CD14-positive monocyte (primary cell): ENCODE results near the gene SNRNP35. TPM values are rescaled to one million over a fixed set of nuclear protein-coding genes. Genes with fewer than 3 reads are reported as not detected.
A peak's percentile ranks its signal among the peaks of the same experiment; 100 is the strongest.
"Not testable (repeated sequence)": the region's sequence is repeated elsewhere in the genome, so short reads cannot be mapped to it uniquely, and the experiment has no call there.

Source experiments
- DNase-seq, 3 donors: peaks; one replicate each; pipeline ENCODE4 v3.0.0-alpha.2; 2011 to 2022
- H2AFZ ChIP-seq: 2 replicates; pipeline ENCODE4 v1.6.0; 2012; ENCODE audit warnings: mild to moderate bottlenecking, low read depth, low read length, inconsistent platforms; ENCODE audit not compliant: insufficient read depth, poor library complexity, severe bottlenecking
- H3K27ac ChIP-seq, 2 donors: 1 replicate in 1 of 2; 2 replicates in 1 of 2; pipeline ENCODE4 v1.5.1; 2012 to 2013; ENCODE audit warnings: low read length in 2 of 2, control low read depth in 1 of 2, inconsistent platforms in 1 of 2, low read depth in 1 of 2, mild to moderate bottlenecking in 1 of 2
- H3K27me3 ChIP-seq, 2 donors: one replicate each; pipeline versions ENCODE4 v1.6.0 to v1.6.1; 2011 to 2013; ENCODE audit warnings: low read length in 2 of 2; ENCODE audit not compliant: control insufficient read depth in 2 of 2, insufficient read depth in 2 of 2
- H3K36me3 ChIP-seq, 2 donors: replicated peaks in 1 of 2; 1 replicate in 1 of 2; 2 replicates in 1 of 2; pipeline versions ENCODE4 v1.5.1 to v1.6.1; 2012 to 2013; ENCODE audit warnings: low read length in 2 of 2, control low read depth in 1 of 2, inconsistent platforms in 1 of 2, mild to moderate bottlenecking in 1 of 2; ENCODE audit not compliant: insufficient read depth in 2 of 2, control insufficient read depth in 1 of 2
- H3K4me1 ChIP-seq, 2 donors: 1 replicate in 1 of 2; 2 replicates in 1 of 2; pipeline versions ENCODE4 v1.5.1 to v1.6.1; 2012 to 2013; ENCODE audit warnings: low read length in 2 of 2, control low read depth in 1 of 2, inconsistent platforms in 1 of 2, mild to moderate bottlenecking in 1 of 2, moderate library complexity in 1 of 2; ENCODE audit not compliant: insufficient read depth in 2 of 2, control insufficient read depth in 1 of 2
- H3K4me2 ChIP-seq: replicated peaks from 2 replicates; pipeline ENCODE3; 2012; ENCODE audit warnings: low read length, moderate library complexity, mild to moderate bottlenecking; ENCODE audit not compliant: poor library complexity, severe bottlenecking; ENCODE audit errors: extremely low read depth
- H3K4me3 ChIP-seq, 3 experiments: fragments of 200-600 bp in 1 of 3; sonication (generic) in 1 of 3; replicated peaks in 1 of 3; 1 replicate in 2 of 3; 2 replicates in 1 of 3; pipeline ENCODE4 v1.5.1; 2011 to 2013; ENCODE audit warnings: low read length in 3 of 3, mild to moderate bottlenecking in 3 of 3, control low read depth in 2 of 3, low read depth in 2 of 3, inconsistent platforms in 1 of 3, moderate library complexity in 1 of 3
- H3K79me2 ChIP-seq: 2 replicates; pipeline ENCODE4 v1.6.0; 2012; ENCODE audit warnings: mild to moderate bottlenecking, control low read depth, inconsistent platforms, low read length, moderate library complexity; ENCODE audit not compliant: insufficient read depth
- H3K9ac ChIP-seq: 2 replicates; pipeline ENCODE4 v1.6.0; 2017; ENCODE audit warnings: low read length, mild to moderate bottlenecking; ENCODE audit not compliant: insufficient read depth, poor library complexity, severe bottlenecking
- H3K9me3 ChIP-seq, 2 donors: replicated peaks in 1 of 2; 1 replicate in 1 of 2; 2 replicates in 1 of 2; pipeline versions ENCODE4 v1.5.1 to v1.6.1; 2012 to 2013; ENCODE audit warnings: low read length in 2 of 2, control low read depth in 1 of 2; ENCODE audit not compliant: control insufficient read depth in 1 of 2, insufficient read depth in 1 of 2
- H4K20me1 ChIP-seq: 2 replicates; pipeline ENCODE4 v1.6.0; 2012; ENCODE audit warnings: mild to moderate bottlenecking, low read length, control low read depth, moderate library complexity; ENCODE audit not compliant: insufficient read depth
- H3K27ac Mint-ChIP-seq, 7 donors: one replicate each; pipeline ENCODE4 v1.8.0; 2020; ENCODE audit warnings: mild to moderate bottlenecking in 7 of 7, mixed read lengths in 7 of 7, moderate library complexity in 6 of 7, inconsistent platforms in 2 of 7
- H3K27me3 Mint-ChIP-seq, 3 donors: one replicate each; pipeline ENCODE4 v1.8.0; 2021 to 2022; ENCODE audit warnings: low read depth in 3 of 3, mild to moderate bottlenecking in 3 of 3, mixed read lengths in 3 of 3, moderate library complexity in 3 of 3, inconsistent platforms in 1 of 3
- H3K36me3 Mint-ChIP-seq, 2 donors: one replicate each; pipeline ENCODE4 v1.8.0; 2020; ENCODE audit warnings: mixed read lengths in 2 of 2, inconsistent platforms in 1 of 2, mild to moderate bottlenecking in 1 of 2
- H3K4me1 Mint-ChIP-seq: one replicate; pipeline ENCODE4 v1.8.0; 2020; ENCODE audit warnings: mild to moderate bottlenecking, mixed read lengths
- H3K4me3 Mint-ChIP-seq, 2 donors: one replicate each; pipeline ENCODE4 v1.8.0; 2020; ENCODE audit warnings: mild to moderate bottlenecking in 2 of 2, mixed read lengths in 2 of 2, moderate library complexity in 1 of 2
- H3K9me3 Mint-ChIP-seq, 7 donors: one replicate each; pipeline ENCODE4 v1.8.0; 2020 to 2022; ENCODE audit warnings: mixed read lengths in 7 of 7, mild to moderate bottlenecking in 6 of 7, moderate library complexity in 6 of 7, inconsistent platforms in 2 of 7
- CTCF ChIP-seq: fragments of 200-600 bp; IDR thresholded peaks from one replicate; pipeline ENCODE4 v1.8.0; 2022; ENCODE audit warnings: antibody characterized with exemption, mild to moderate bottlenecking
- WGBS: methylation state at CpG from one replicate; pipeline ENCODE4 v1.1.5; 2013; ENCODE audit warnings: missing lambda C conversion rate; ENCODE audit not compliant: insufficient coverage; 5-methylcytosine and 5-hydroxymethylcytosine counted together
- intact Hi-C, 2 donors: fragments of 100-400 bp; cut with micrococcal nuclease; formaldehyde crosslinking; loops; one replicate each; pipeline versions ENCODE4 v1.15.0 to v1.15.1; 2023
- polyA minus RNA-seq: library from RNA; depleted of rRNA, polyadenylated mRNA; stranded (reverse); fragments of >200 nt; gene quantifications from 2 replicates; pipeline ENCODE4 v1.2.3, GENCODE V29; 2012
- polyA plus RNA-seq, 3 donors: library from polyadenylated mRNA; depleted of rRNA in 1 of 3; unstranded in 2 of 3; stranded (reverse) in 1 of 3; fragments of 300-500 nt in 2 of 3; fragments of >200 nt in 1 of 3; fragmentation: Illumina TruSeq in 2 of 3; gene quantifications; 1 replicate in 2 of 3; 2 replicates in 1 of 3; pipeline ENCODE4 v1.2.3, GENCODE V29; 2012 to 2021
- total RNA-seq, 12 experiments: library from RNA in 1 of 12; stranded (reverse) in 1 of 12; fragments of 120-200 nt in 1 of 12; gene quantifications; one replicate each; pipeline ENCODE4 v1.2.4 and lab custom pipeline; 2013 to 2026; ENCODE audit warnings: mixed read lengths in 6 of 12, inconsistent platforms in 1 of 12

The SNRNP35 gene
- 26.0 TPM for total RNA-seq (2013)
- 10 to 100 TPM; 13.4 to 19.5 (median 16.7) TPM for polyA plus RNA-seq
- polyA minus RNA-seq = 8.9 and 11.1 TPM in 2 replicates
- total RNA-seq (lab: John Stamatoyannopoulos, UW) = 2.1 to 11.9 (median 5.8) reads per million in 11 experiments

- Mint-ChIP-seq H3K9me3 (no peaks in the 10 kb centered on the region), H3K36me3 (peaks cover 7 to 12% of the 10 kb centered on the region in 2 donors), H3K4me1 (peaks cover 20% of the 10 kb centered on the region), H3K27ac (peak within 1 kb of the TSS; percentile 99 to 100 (median 100)), H3K4me3 (peak within 1 kb of the TSS; percentile 97 to 99), H3K27me3 (no peaks in the 10 kb centered on the region)
- peak within 1 kb of the TSS; percentile 96 for H3K9ac ChIP-seq
- H2AFZ ChIP-seq = peak within 1 kb of the TSS; percentile 99
- peaks cover 16 to 18% of the 10 kb centered on the region in 2 donors for H3K4me1 ChIP-seq
- H3K4me2 ChIP-seq = peak within 1 kb of the TSS; percentile 80
- peak within 1 kb of the TSS; percentile 56 to 98 (median 74) for H3K4me3 ChIP-seq
- no peaks in the 10 kb centered on the region for H3K9me3 ChIP-seq
- H4K20me1 ChIP-seq = peaks cover 10% of the 10 kb centered on the region
- no peak for TF ChIP-seq CTCF
- intact Hi-C loops = loop anchor here in 1 of 2 donors (5.0 kb wide), 2 partner anchors 76 to 124 kb away; partner anchors contain the start of genes KMT5A and TMED2
- no peaks in the 10 kb centered on the region for H3K27me3 ChIP-seq
- peak; percentile 73 to 76 (median 74) for DNase-seq
- peaks cover 0 to 4% of the 10 kb centered on the region in 2 donors for H3K36me3 ChIP-seq
- under 1% methylated on average over 38 of the region's 48 CpGs for WGBS
- peak within 1 kb of the TSS; percentile 97 to 99 for H3K27ac ChIP-seq
- H3K79me2 ChIP-seq = peaks cover 47% of the 10 kb centered on the region
These were observed at the start of gene SNRNP35 for GRCh38 chr12:123457980-123458779. TSS of gene SNRNP35 (plus strand) at chr12:123458139. CDS start at chr12:123465541, 7,402 bp downstream.

- H3K4me1 ChIP-seq = peaks cover 0 to 15% of the 10 kb centered on the region in 2 donors
- H3K36me3 ChIP-seq = peaks cover 53 to 72% of the 10 kb centered on the region in 2 donors
- H3K27ac ChIP-seq, H3K9me3 Mint-ChIP-seq, DNase-seq, H3K9me3 ChIP-seq, H2AFZ ChIP-seq, H3K27me3 Mint-ChIP-seq, intact Hi-C loops, H3K79me2 ChIP-seq, H3K4me3 ChIP-seq, H3K4me2 ChIP-seq, H3K4me1 Mint-ChIP-seq, H3K9ac ChIP-seq, H3K4me3 Mint-ChIP-seq, H3K27me3 ChIP-seq: not testable (repeated sequence)
- peaks cover 48 to 81% of the 10 kb centered on the region in 2 donors for H3K36me3 Mint-ChIP-seq
- 100% methylated on average over 2 of the region's 7 CpGs for WGBS
- peak overlapping the region in 1 of 7 donors; percentile 40 for H3K27ac Mint-ChIP-seq
- H4K20me1 ChIP-seq = peaks cover 55% of the 10 kb centered on the region
These were observed 49.3 kb upstream of the SNRNP35 start for GRCh38 chr12:123408619-123409018.

GRCh38 chr12:123409284-123410040 lies 48.5 kb upstream of the SNRNP35 start:
- 100% methylated on average over 5 of the region's 11 CpGs for WGBS
- H3K4me3 ChIP-seq, H3K9me3 Mint-ChIP-seq, H3K9ac ChIP-seq, H2AFZ ChIP-seq, H3K9me3 ChIP-seq, H3K79me2 ChIP-seq, DNase-seq, H3K27ac ChIP-seq, H3K27me3 ChIP-seq, H3K4me3 Mint-ChIP-seq, H3K27me3 Mint-ChIP-seq, H3K4me1 Mint-ChIP-seq, H3K4me2 ChIP-seq: not testable (repeated sequence)
- peaks cover 45 to 68% of the 10 kb centered on the region in 2 donors for H3K36me3 ChIP-seq
- H3K36me3 Mint-ChIP-seq = peaks cover 41 to 76% of the 10 kb centered on the region in 2 donors
- intact Hi-C loops = loop anchor here in 1 of 2 donors (10.0 kb wide), 1 partner anchor 55 kb away; no protein-coding TSS in a partner anchor
- peaks cover 0 to 15% of the 10 kb centered on the region in 2 donors for H3K4me1 ChIP-seq
- peak overlapping the region in 2 of 7 donors; percentile 18 to 46 for H3K27ac Mint-ChIP-seq
- peaks cover 54% of the 10 kb centered on the region for H4K20me1 ChIP-seq
